BJ (cell line): Measurements from ENCODE around the gene NCOA3. TPM values are rescaled to one million over a fixed set of nuclear protein-coding genes. Genes with fewer than 3 reads are reported as not detected.
A peak's percentile ranks its signal among the peaks of the same experiment; 100 is the strongest.

ENCODE experiments used
- CTCF ChIA-PET: fragments of 350-600 bp; formaldehyde crosslinking; extraction: SDS; loops from one replicate; lab custom pipeline; 2021; ENCODE audit warnings: antibody characterized with exemption, inconsistent platforms; lab: Yijun Ruan, JAX
- POLR2A ChIA-PET: fragments of 300-600 bp; sonication (Branson Sonifier 250); formaldehyde crosslinking; extraction: SDS; loops from one replicate; lab custom pipeline; 2021; ENCODE audit warnings: antibody characterized with exemption; lab: Charles Lee
- DNase-seq: peaks from one replicate; pipeline ENCODE4 v3.0.0-alpha.2; 2011; ENCODE audit warnings: low read depth
- H3K27me3 ChIP-seq: 2 replicates; pipeline ENCODE4 v1.6.0; 2011; ENCODE audit warnings: low read length; ENCODE audit not compliant: control insufficient read depth, insufficient read depth
- H3K36me3 ChIP-seq: 2 replicates; pipeline ENCODE4 v1.5.1; 2011; ENCODE audit warnings: low read length; ENCODE audit not compliant: control insufficient read depth, insufficient read depth
- H3K4me3 ChIP-seq: 2 replicates; pipeline ENCODE4 v1.5.1; 2011; ENCODE audit warnings: low read depth, mild to moderate bottlenecking, control low read depth, low read length
- polyA plus RNA-seq: library from polyadenylated mRNA; depleted of rRNA; stranded (reverse); fragments of >200 nt; gene quantifications from 2 replicates; pipeline ENCODE4 v1.2.3, GENCODE V29; 2011
- TF ChIP-seq, protein P1 (sequence below): IDR thresholded peaks from 2 replicates; pipeline ENCODE4 v1.5.1; 2011; ENCODE audit warnings: low read depth, mild to moderate bottlenecking, control low read depth, inconsistent platforms, low read length, moderate library complexity; ENCODE audit not compliant: insufficient read depth

NCOA3 gene
- polyA plus RNA-seq, 1 experiment, result 23.6 TPM

DNA sequence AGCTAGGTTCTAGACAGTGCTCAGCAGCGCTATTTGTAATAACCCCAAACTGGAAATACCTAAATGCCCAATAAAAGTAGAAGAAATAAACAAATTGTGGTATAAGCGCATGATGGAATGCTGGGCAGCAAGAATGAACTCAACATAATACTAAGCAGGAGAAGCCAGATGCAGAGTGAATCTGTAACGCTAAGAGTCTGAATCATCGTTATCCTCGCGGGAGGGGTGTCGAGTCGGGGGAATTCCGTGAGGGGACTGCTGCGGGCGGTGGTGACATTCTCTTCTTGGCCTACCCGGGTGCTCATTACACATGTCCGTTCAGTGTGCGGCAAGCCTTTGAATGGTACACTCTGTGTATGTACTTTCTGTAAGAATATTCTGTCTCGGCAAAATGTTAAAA lies 199.9 kb downstream of the NCOA3 start:
- no peaks in the 10 kb centered on the region for H3K27me3 ChIP-seq
- H3K36me3 ChIP-seq, result no peaks in the 10 kb centered on the region
- H3K4me3 ChIP-seq, result no peak overlapping the region
- CTCF ChIA-PET, result interaction anchor here (1.1 to 1.5 kb wide), 2 partner anchors 21 to 956 kb away, joined by 3 to 4 read pairs; no protein-coding TSS in a partner anchor
- DNase-seq, result peak; percentile 95
- TF ChIP-seq, protein P1, sequence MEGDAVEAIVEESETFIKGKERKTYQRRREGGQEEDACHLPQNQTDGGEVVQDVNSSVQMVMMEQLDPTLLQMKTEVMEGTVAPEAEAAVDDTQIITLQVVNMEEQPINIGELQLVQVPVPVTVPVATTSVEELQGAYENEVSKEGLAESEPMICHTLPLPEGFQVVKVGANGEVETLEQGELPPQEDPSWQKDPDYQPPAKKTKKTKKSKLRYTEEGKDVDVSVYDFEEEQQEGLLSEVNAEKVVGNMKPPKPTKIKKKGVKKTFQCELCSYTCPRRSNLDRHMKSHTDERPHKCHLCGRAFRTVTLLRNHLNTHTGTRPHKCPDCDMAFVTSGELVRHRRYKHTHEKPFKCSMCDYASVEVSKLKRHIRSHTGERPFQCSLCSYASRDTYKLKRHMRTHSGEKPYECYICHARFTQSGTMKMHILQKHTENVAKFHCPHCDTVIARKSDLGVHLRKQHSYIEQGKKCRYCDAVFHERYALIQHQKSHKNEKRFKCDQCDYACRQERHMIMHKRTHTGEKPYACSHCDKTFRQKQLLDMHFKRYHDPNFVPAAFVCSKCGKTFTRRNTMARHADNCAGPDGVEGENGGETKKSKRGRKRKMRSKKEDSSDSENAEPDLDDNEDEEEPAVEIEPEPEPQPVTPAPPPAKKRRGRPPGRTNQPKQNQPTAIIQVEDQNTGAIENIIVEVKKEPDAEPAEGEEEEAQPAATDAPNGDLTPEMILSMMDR, result no peak
- POLR2A ChIA-PET, result no interaction called here

DNA sequence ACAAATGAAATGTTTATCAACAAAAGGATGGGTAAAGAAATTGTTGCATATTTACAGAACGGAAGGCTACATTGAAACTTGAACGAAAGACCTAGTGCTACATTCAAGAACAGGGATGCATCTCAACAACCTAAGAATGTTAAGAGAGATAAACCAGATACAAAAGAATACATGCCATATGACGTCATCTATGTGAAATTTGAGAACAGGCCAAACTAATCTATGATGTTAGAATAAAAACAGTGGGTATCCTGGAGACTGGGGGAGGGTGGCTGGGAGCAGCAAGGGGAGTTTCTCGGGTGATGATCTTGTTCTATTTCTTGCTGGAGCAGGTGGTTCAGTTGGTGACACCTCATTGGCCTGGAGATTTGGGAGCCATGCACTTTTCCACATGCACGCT lies 202.1 kb downstream of the NCOA3 start:
- DNase-seq, result no peak
- CTCF ChIA-PET, result interaction anchor here (1.0 to 2.0 kb wide), 2 partner anchors 26 to 40 kb away, joined by 3 to 9 read pairs; no protein-coding TSS in a partner anchor
- Histone ChIP-seq H3K4me3 (no peak overlapping the region), H3K27me3 (0 out of 2 replicates have a peak, but pooled peaks cover 1% of the 10 kb centered on the region), H3K36me3 (no peaks in the 10 kb centered on the region)
- TF ChIP-seq, protein P1, result no peak
- POLR2A ChIA-PET, result no interaction called here

GRCh38 chr20:47704746-47705496 lies 203.2 kb downstream of the NCOA3 start:
- H3K27me3 ChIP-seq, result peaks cover 4% of the 10 kb centered on the region; the same call in 1 of the 2 replicates
- 0 out of 2 replicates have a peak, but pooled peaks cover 2% of the 10 kb centered on the region for H3K36me3 ChIP-seq
- no peak overlapping the region for H3K4me3 ChIP-seq
- CTCF ChIA-PET, result interaction anchor here (0.8 to 2.0 kb wide), 4 partner anchors 19 to 79 kb away, joined by 4 to 9 read pairs (median 5); no protein-coding TSS in a partner anchor
- no peak for DNase-seq
- POLR2A ChIA-PET, result no interaction called here
- TF ChIP-seq, protein P1, result no peak

GRCh38 chr20:47705497-47705856 lies 203.8 kb downstream of the NCOA3 start:
- no peak for DNase-seq
- 0 out of 2 replicates have a peak, but pooled peaks cover 2% of the 10 kb centered on the region for H3K36me3 ChIP-seq
- ChIA-PET CTCF (interaction anchor here (0.8 to 2.0 kb wide), 4 partner anchors 19 to 79 kb away, joined by 4 to 9 read pairs (median 5); no protein-coding TSS in a partner anchor), POLR2A (no interaction called here)
- H3K27me3 ChIP-seq, result peaks cover 4% of the 10 kb centered on the region
- TF ChIP-seq, protein P1, result no peak
- no peak overlapping the region for H3K4me3 ChIP-seq

DNA sequence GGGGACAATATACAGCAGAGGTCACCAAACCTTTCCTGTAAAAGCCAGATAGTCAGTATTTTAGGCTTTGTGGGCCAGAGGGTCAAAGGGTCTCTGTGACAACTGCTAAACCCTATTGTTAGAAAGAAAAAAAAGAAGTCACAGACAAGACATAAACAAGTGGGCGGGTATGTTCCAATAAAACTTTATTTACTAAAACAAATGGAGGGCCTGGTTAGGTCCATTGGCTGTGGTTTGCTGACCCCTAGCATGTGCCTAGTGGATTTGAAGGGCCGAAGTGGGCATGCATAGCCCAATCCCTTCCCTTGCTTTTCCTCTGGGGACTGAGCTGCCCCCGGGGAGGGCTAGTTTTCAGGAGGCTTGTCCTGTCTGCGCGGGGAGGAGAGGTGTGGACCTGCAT lies 204.7 kb downstream of the NCOA3 start:
- Histone ChIP-seq H3K27me3 (peaks cover 6% of the 10 kb centered on the region), H3K4me3 (no peak overlapping the region), H3K36me3 (0 out of 2 replicates have a peak, but pooled peaks cover 2% of the 10 kb centered on the region)
- ChIA-PET CTCF (interaction anchor here (1.5 to 1.8 kb wide), 2 partner anchors 18 to 43 kb away, joined by 3 to 5 read pairs; no protein-coding TSS in a partner anchor), POLR2A (no interaction called here)
- DNase-seq, result no peak
- TF ChIP-seq, protein P1, result no peak
